ENCODE data around the gene APOA1. TPM values are rescaled to one million over a fixed set of nuclear protein-coding genes. Genes with fewer than 3 reads are reported as not detected.

Gene APOA1
- total RNA-seq (2014; rRNA removed; shearing (Covaris generic)), result not detected in 2 replicates
- 0.23 TPM in 1 of 2 replicates, not detected in the other for polyA plus RNA-seq (2016; fragmentation: Nextera tagmentation; extraction: Ambion mirVana)

DNA sequence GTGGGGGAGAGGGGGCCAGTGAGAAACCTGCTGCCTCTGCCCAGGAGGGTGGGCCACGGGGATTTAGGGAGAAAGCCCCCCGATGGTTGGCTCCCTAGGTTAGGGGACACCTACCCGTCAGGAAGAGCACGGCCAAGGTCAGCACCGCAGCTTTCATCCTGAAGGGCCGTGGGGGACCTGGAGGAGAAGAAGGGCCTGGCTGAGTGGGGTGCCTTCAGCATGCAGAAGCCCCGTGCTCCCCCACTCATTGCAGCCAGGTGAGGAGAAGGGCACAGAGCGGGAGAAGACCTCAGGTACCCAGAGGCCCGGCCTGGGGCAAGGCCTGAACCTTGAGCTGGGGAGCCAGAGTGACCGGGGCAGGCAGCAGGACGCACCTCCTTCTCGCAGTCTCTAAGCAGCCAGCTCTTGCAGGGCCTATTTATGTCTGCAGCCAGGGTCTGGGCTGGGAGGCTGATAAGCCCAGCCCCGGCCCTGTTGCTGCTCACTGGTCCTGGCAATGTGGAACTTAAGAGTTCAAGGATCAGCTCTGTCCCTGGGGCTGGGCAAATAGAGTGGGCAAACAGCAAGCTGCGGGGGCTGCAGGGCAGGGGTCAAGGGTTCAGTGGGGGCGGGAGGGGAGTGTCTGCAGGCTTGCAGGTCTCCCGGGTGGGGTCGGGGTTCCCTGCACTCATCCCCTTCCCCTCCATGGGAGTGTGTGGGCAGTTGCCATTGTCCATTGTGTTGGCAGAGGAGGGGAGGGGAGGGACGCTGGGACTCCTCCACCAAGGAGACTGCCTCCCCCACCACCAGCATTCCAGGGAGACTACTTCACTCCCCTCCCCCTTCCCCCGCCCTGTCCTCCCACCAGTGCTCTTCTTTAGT lies at the start of gene APOA1:
TSS of gene APOA1 (minus strand) at position 392 of the 861 bp plus-strand sequence. CDS start at position 157, 235 bp downstream.
- Histone ChIP-seq H3K9me3 (ENCODE audit: low read depth) (no peaks in the 10 kb centered on the region), H3K4me1 (ENCODE audit: insufficient read depth) (peaks cover 5% of the 10 kb centered on the region; the same call in 1 of the 2 replicates), H3K9ac (no peak within 1 kb of the TSS), H4K20me1 (ENCODE audit: insufficient read depth) (no peaks in the 10 kb centered on the region), H3K4me2 (ENCODE audit: unreplicated experiment) (no peak within 1 kb of the TSS), H3K79me2 (ENCODE audit: insufficient read depth) (no peaks in the 10 kb centered on the region), H2AFZ (no peak within 1 kb of the TSS), H3K27ac (no peak within 1 kb of the TSS), H3K36me3 (ENCODE audit: low read depth) (no peaks in the 10 kb centered on the region), H3K4me3 (no peak within 1 kb of the TSS), H3K9me2 (ENCODE audit: insufficient read depth) (no peaks in the 10 kb centered on the region), H3K27me3 (replicated peaks; ENCODE audit: insufficient read depth) (no peaks in the 10 kb centered on the region), H3F3A (ENCODE audit: insufficient read depth) (0 out of 2 replicates have a peak, but pooled peaks cover 10% of the 10 kb centered on the region)
- 88 to 91% methylated on average over 15 to 19 of the region's 19 CpGs for WGBS, 2 experiments (ENCODE audit: low coverage in 1 of 2, low lambda C conversion rate in 2 of 2, missing lambda C conversion rate in 2 of 2)
- in situ Hi-C loops (cut with MboI), result no loop called here
- TF ChIP-seq EZH2phosphoT487 (IDR thresholded peaks at IDR 0.05; ENCODE audit: insufficient read depth, low read depth) (no peak), EZH2 (IDR thresholded peaks at IDR 0.05; ENCODE audit: insufficient read depth, poor library complexity, severe bottlenecking) (no peak)
- DNase-seq, result no peak

DNA sequence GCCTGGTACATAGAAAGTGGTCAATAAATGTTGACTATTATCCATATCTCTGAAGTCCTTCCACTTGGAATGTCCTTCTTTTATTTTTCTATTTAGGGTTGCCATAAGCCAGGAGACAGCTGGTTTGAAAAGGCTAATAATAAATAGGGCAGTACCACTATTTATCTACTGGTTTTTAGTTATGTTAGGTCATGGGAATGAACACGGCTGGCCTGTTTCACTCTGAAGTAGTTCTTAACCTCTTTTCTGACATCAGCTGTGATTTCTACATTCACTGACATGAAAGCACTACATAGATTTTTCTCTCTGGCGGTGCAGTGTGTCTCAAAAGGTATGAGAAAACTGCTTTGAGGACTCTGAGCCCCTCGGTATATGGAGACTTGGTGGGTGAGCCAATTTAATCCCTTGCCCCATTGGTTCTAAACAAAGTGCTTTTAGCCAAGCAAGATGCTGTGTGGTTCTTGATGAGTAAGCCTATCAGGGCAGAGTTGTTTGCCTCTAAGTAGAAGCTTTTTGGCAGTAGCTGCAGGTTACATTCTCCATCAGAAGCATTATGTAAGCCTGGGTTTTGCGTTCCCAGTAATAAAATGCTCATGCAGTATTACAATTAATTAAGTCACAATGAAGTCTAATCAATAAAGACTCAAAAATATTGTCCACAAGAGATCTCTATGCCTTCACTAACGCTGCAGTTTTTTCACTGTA lies 48.7 kb upstream of the APOA1 start:
- Histone ChIP-seq H3K79me2 (ENCODE audit: insufficient read depth) (no peaks in the 10 kb centered on the region), H3K27ac (no peak overlapping the region), H3K36me3 (ENCODE audit: low read depth) (no peaks in the 10 kb centered on the region), H3K9me2 (ENCODE audit: insufficient read depth) (no peaks in the 10 kb centered on the region), H3K9me3 (ENCODE audit: low read depth) (no peaks in the 10 kb centered on the region), H4K20me1 (ENCODE audit: insufficient read depth) (no peaks in the 10 kb centered on the region), H3K4me1 (ENCODE audit: insufficient read depth) (peaks cover 49% of the 10 kb centered on the region), H2AFZ (no peak overlapping the region), H3F3A (ENCODE audit: insufficient read depth) (peaks cover 24% of the 10 kb centered on the region), H3K9ac (no peak overlapping the region), H3K4me3 (no peak overlapping the region), H3K27me3 (replicated peaks; ENCODE audit: insufficient read depth) (no peaks in the 10 kb centered on the region), H3K4me2 (ENCODE audit: unreplicated experiment) (no peak overlapping the region)
- in situ Hi-C loops (cut with MboI), result no loop called here
- WGBS, 2 experiments (ENCODE audit: low coverage in 1 of 2, low lambda C conversion rate in 2 of 2, missing lambda C conversion rate in 2 of 2), result 76 to 81% methylated on average over 5 of the region's 5 CpGs
- peak; percentile 68 for DNase-seq
- TF ChIP-seq EZH2 (IDR thresholded peaks at IDR 0.05; ENCODE audit: insufficient read depth, poor library complexity, severe bottlenecking) (no peak), EZH2phosphoT487 (IDR thresholded peaks at IDR 0.05; ENCODE audit: insufficient read depth, low read depth) (no peak)

DNA sequence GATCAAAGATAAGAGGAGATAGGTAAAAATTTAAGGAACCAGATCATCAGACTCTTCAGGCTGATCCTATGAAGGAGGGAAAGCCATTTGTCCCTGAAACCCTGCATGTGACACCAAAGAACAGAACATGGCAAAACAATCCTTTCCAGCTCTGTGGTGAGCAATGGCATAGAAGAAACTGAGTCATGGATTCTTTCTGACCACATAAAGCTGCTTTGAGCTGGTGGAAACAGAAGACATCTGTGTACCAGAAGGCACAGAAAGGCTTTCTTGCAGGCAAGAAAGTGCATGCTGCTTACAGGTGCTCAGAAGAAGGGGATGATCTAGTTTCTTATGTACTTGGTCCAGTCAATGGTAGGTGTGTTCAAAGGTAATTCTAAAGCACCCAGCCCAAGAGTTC lies 45.0 kb upstream of the APOA1 start:
- in situ Hi-C loops (cut with MboI), result no loop called here
- peak; percentile 88 for DNase-seq
- H3K4me1 ChIP-seq (ENCODE audit: insufficient read depth), result peaks cover 38% of the 10 kb centered on the region
- H3K27me3 ChIP-seq (replicated peaks; ENCODE audit: insufficient read depth), result no peaks in the 10 kb centered on the region
- peaks cover 24% of the 10 kb centered on the region for H3F3A ChIP-seq (ENCODE audit: insufficient read depth)
- H3K36me3 ChIP-seq (ENCODE audit: low read depth), result no peaks in the 10 kb centered on the region
- H3K79me2 ChIP-seq (ENCODE audit: insufficient read depth), result no peaks in the 10 kb centered on the region
- H3K4me3 ChIP-seq, result no peak overlapping the region
- H3K9me2 ChIP-seq (ENCODE audit: insufficient read depth), result no peaks in the 10 kb centered on the region
- no peak overlapping the region for H3K9ac ChIP-seq
- no peaks in the 10 kb centered on the region for H3K9me3 ChIP-seq (ENCODE audit: low read depth)
- no peaks in the 10 kb centered on the region for H4K20me1 ChIP-seq (ENCODE audit: insufficient read depth)
- no peak overlapping the region for H3K27ac ChIP-seq
- H2AFZ ChIP-seq, result no peak overlapping the region
- no peak for TF ChIP-seq EZH2phosphoT487 (IDR thresholded peaks at IDR 0.05; ENCODE audit: insufficient read depth, low read depth)
- TF ChIP-seq EZH2 (IDR thresholded peaks at IDR 0.05; ENCODE audit: insufficient read depth, poor library complexity, severe bottlenecking), result no peak
- H3K4me2 ChIP-seq (ENCODE audit: unreplicated experiment), result peak overlapping the region; percentile 31

DNA sequence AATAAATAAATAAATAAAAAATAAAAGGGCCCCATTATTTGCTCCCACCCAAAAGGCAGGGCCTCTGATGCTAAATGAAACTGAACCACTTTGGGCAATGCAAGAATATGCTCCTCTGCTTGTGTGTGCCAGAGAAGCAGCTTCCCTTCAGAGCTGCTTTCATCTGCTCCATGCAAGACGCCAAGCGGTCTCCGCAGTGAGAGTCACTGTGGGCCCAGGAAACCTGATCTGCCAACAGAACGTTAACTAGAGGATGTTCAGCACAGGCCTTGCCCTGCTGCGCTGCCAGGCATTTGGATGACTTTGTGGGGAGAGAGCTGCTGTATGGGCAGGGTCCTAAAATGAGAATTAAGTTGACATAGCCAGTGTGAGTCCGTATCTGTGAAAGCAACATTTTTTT lies 43.7 kb upstream of the APOA1 start:
- Histone ChIP-seq H4K20me1 (ENCODE audit: insufficient read depth) (no peaks in the 10 kb centered on the region), H3K9me2 (ENCODE audit: insufficient read depth) (no peaks in the 10 kb centered on the region), H3K27me3 (replicated peaks; ENCODE audit: insufficient read depth) (no peaks in the 10 kb centered on the region), H3K4me2 (ENCODE audit: unreplicated experiment) (no peak overlapping the region), H3K4me3 (no peak overlapping the region), H3K79me2 (ENCODE audit: insufficient read depth) (no peaks in the 10 kb centered on the region), H2AFZ (no peak overlapping the region), H3K9me3 (ENCODE audit: low read depth) (no peaks in the 10 kb centered on the region), H3F3A (ENCODE audit: insufficient read depth) (peaks cover 18% of the 10 kb centered on the region), H3K27ac (no peak overlapping the region), H3K9ac (no peak overlapping the region), H3K4me1 (ENCODE audit: insufficient read depth) (peaks cover 27% of the 10 kb centered on the region), H3K36me3 (ENCODE audit: low read depth) (no peaks in the 10 kb centered on the region)
- no peak for DNase-seq
- TF ChIP-seq EZH2 (IDR thresholded peaks at IDR 0.05; ENCODE audit: insufficient read depth, poor library complexity, severe bottlenecking) (no peak), EZH2phosphoT487 (IDR thresholded peaks at IDR 0.05; ENCODE audit: insufficient read depth, low read depth) (no peak)
- in situ Hi-C loops (cut with MboI), result no loop called here
- 73 to 81% methylated on average over 6 of the region's 6 CpGs for WGBS, 2 experiments (ENCODE audit: low coverage in 1 of 2, low lambda C conversion rate in 2 of 2, missing lambda C conversion rate in 2 of 2)
